ENCODE results near the gene IBTK. TPM values are rescaled to one million over a fixed set of nuclear protein-coding genes. Genes with fewer than 3 reads are reported as not detected.

Gene IBTK
- total RNA-seq, 1 donor from 2014 or later = 43.1 TPM

DNA sequence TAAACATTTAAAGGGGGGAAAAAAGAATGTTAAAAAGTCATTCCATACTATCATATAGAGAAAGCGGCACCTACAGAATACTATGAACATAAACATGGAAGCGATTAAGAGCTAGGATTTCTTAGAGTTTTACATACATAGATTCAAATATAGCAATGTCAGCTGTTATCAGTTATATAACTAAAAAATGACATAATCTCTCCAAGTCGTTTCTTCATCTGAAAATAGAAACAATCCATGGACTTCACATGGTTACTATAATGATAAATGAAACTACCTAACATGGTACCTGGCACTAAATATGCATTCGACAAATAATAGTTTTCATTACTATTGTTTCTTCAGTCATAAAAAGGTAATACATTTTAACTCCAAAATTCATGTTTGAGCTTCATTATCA is 3.7 kb downstream of the IBTK start:
- Mint-ChIP-seq H3K9me3 (peaks cover 3% of the 10 kb centered on the region), H3K27me3 (no peaks in the 10 kb centered on the region), H3K4me1 (ENCODE audit: unreplicated experiment) (peaks cover 28% of the 10 kb centered on the region), H3K4me3 (no peak overlapping the region), H3K36me3 (peaks cover 33% of the 10 kb centered on the region), H3K27ac (no peak overlapping the region)
- DNase-seq (ENCODE audit: extremely low spot score, unreplicated experiment) = no peak
- TF ChIP-seq, protein P1, sequence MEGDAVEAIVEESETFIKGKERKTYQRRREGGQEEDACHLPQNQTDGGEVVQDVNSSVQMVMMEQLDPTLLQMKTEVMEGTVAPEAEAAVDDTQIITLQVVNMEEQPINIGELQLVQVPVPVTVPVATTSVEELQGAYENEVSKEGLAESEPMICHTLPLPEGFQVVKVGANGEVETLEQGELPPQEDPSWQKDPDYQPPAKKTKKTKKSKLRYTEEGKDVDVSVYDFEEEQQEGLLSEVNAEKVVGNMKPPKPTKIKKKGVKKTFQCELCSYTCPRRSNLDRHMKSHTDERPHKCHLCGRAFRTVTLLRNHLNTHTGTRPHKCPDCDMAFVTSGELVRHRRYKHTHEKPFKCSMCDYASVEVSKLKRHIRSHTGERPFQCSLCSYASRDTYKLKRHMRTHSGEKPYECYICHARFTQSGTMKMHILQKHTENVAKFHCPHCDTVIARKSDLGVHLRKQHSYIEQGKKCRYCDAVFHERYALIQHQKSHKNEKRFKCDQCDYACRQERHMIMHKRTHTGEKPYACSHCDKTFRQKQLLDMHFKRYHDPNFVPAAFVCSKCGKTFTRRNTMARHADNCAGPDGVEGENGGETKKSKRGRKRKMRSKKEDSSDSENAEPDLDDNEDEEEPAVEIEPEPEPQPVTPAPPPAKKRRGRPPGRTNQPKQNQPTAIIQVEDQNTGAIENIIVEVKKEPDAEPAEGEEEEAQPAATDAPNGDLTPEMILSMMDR (conservative IDR thresholded peaks at IDR 0.05) = no peak

DNA sequence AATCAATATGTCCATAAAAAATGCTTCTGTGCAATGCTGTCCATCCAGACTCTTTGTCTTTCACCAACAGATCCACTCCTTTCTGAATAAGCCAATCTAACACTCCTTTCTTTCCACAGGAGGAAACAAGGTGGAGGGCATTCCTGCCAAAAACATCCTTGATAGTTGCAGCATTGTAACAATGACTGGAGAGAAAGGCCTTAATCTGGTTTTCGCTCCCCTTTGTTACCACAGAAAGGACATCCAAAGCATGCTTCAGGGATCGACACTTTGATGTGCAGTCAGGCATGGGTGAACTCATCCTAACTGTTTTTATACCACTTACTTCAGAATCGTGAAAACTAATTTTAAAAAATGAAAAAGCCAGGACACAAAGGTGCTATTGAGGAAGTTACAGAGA is 7.4 kb downstream of the IBTK start:
- H3K27me3 Mint-ChIP-seq = no peaks in the 10 kb centered on the region
- H3K27ac Mint-ChIP-seq = no peak overlapping the region
- H3K9me3 Mint-ChIP-seq = no peaks in the 10 kb centered on the region
- TF ChIP-seq, protein P1 (conservative IDR thresholded peaks at IDR 0.05) = no peak
- peaks cover 36% of the 10 kb centered on the region for H3K36me3 Mint-ChIP-seq
- H3K4me1 Mint-ChIP-seq (ENCODE audit: unreplicated experiment) = peaks cover 6% of the 10 kb centered on the region
- DNase-seq (ENCODE audit: extremely low spot score, unreplicated experiment) = no peak
- H3K4me3 Mint-ChIP-seq = no peak overlapping the region

DNA sequence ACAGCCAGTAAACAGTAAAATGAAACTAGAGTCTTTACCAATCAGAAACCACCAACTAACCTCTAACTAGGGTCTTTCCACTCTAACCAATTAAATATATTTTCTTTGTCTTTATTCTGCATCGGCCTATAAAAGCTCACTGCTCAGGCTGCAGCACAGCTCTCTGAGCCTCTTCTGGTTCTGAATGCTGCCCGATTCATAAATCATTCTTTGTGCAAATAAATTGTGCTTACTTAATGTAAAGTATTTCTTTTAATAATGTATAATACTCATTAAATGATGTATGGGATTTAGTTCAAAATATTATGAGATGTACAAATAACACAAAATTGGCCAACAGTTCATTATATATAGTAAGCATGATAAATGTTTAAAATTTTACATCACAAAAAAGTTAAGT is 7.9 kb downstream of the IBTK start:
- DNase-seq (ENCODE audit: extremely low spot score, unreplicated experiment) = no peak
- Mint-ChIP-seq H3K4me1 (ENCODE audit: unreplicated experiment) (peaks cover 4% of the 10 kb centered on the region), H3K27me3 (no peaks in the 10 kb centered on the region), H3K4me3 (no peak overlapping the region), H3K9me3 (no peaks in the 10 kb centered on the region), H3K36me3 (peaks cover 36% of the 10 kb centered on the region), H3K27ac (no peak overlapping the region)
- TF ChIP-seq, protein P1 (conservative IDR thresholded peaks at IDR 0.05) = no peak

DNA sequence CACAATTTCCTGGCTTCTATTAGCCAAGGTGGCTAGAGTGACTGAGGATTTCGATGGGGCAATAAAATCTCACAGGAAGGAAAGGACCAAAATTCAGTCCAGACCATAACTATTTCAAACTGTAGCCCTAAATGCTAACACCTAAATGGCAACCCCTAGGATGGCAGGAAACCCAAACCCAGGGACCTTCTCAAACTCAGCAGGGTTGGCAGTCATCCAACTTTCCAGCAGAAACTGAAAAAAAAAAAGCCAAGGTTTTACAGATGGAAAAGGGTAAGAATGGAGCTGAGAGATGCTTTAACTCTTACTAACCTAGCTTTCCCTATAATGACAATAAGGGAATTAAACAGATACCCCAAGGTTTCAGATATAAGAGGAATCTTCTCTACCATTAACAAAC is 10.5 kb downstream of the IBTK start:
- no peak for DNase-seq (ENCODE audit: extremely low spot score, unreplicated experiment)
- Mint-ChIP-seq H3K4me3 (no peak overlapping the region), H3K36me3 (peaks cover 25% of the 10 kb centered on the region), H3K27ac (no peak overlapping the region), H3K27me3 (no peaks in the 10 kb centered on the region), H3K9me3 (no peaks in the 10 kb centered on the region), H3K4me1 (ENCODE audit: unreplicated experiment) (no peaks in the 10 kb centered on the region)
- TF ChIP-seq, protein P1 (conservative IDR thresholded peaks at IDR 0.05) = no peak

DNA sequence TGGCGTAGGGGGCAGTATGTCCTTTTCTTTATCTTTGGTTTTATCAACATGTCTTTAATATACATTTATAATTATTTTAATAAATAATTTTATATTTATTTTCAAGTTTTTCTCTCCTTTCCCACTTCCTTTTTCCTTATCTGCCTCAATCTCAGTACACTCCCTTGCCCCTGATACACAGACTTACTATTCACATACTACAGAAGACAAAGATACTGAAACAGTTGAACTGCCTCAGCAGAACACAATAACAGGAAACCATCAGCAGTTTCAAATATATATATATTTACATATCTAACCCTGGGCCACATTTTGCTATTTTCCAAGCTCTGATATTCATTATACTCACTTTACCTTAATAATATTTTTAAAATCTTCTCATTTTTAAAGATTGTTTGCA is 19.8 kb downstream of the IBTK start:
- TF ChIP-seq, protein P1 (conservative IDR thresholded peaks at IDR 0.05) = no peak
- H3K4me1 Mint-ChIP-seq (ENCODE audit: unreplicated experiment) = no peaks in the 10 kb centered on the region
- peaks cover 34% of the 10 kb centered on the region for H3K36me3 Mint-ChIP-seq
- H3K9me3 Mint-ChIP-seq = no peaks in the 10 kb centered on the region
- no peaks in the 10 kb centered on the region for H3K27me3 Mint-ChIP-seq
- H3K4me3 Mint-ChIP-seq = no peak overlapping the region
- no peak for DNase-seq (ENCODE audit: extremely low spot score, unreplicated experiment)
- no peak overlapping the region for H3K27ac Mint-ChIP-seq

DNA sequence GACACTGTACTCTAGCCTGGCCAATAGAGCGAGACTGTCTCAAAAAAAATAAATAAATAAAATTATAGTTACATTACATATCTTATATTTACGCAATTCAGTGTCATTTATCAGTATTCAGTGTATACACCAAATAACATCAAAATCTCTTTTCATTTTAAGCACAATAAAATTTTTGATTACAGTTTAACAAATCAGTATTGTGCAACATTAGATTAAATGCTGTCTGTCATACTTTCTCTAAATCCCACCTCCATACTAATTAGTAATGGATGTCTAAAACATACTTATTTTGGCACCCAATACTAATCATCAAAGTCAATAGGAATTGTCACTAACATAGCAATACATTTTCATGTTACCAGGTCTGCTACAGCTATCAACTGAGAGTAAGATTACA is 27.4 kb downstream of the IBTK start:
- Mint-ChIP-seq H3K4me1 (ENCODE audit: unreplicated experiment) (no peaks in the 10 kb centered on the region), H3K9me3 (no peaks in the 10 kb centered on the region), H3K27me3 (no peaks in the 10 kb centered on the region), H3K4me3 (no peak overlapping the region), H3K36me3 (peaks cover 26% of the 10 kb centered on the region), H3K27ac (no peak overlapping the region)
- DNase-seq (ENCODE audit: extremely low spot score, unreplicated experiment) = no peak
- TF ChIP-seq, protein P1 (conservative IDR thresholded peaks at IDR 0.05) = no peak
